Middle frontal gyrus (tissue), 1 donor: Measurements from ENCODE around the gene SLC38A2.
"Not testable (repeated sequence)": the region's sequence is repeated elsewhere in the genome, so short reads cannot be mapped to it uniquely, and the experiment has no call there.

Experiments used
- DNase-seq: peaks from one replicate; pipeline ENCODE4 v3.0.0-alpha.2; 2015; ENCODE audit warnings: low spot score; ENCODE audit errors: extremely low spot score

Gene SLC38A2

DNA sequence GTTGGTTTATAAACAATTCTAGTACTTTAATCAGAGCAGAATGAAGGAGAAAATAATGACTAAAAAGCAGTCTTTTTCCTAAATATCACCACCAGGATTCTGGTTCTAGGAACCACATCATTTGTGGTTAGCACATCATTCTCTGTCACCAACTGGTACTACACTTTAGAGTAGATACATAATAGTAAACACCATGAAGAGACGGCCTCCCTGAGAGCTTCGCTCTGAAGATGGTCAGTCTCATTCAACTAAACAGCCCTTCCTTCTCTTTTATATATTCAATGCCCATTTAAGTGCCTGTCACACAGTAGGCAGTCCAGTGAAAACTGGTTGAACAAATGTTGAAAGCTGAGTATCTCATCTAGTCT is 10.9 kb downstream of the SLC38A2 start:
- no peak for DNase-seq

GRCh38 chr12:46360908-46361666 is 11.5 kb downstream of the SLC38A2 start:
- DNase-seq, result no peak

DNA sequence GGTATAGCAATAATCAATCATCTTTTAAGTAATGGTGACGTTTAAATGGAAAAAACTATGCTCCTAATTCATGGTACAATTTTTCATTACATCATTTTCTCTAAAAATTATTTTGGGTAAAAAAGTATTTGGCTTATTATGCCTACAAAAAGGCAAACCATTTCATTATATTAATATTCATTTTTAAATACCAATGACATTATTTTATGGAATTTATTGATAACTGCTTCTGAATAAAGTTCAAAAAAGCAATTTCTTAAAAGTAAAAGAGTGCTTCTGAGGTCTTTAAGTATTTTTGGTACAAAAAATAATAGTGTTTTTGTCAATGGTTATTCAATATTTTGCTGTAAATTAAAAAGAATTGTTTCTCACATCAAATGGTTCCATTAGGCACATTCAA is 12.2 kb downstream of the SLC38A2 start:
- no peak for DNase-seq

- DNase-seq, result no peak
These were observed 12.8 kb downstream of the SLC38A2 start for GRCh38 chr12:46359667-46360280.

- DNase-seq, result no peak
These were observed 13.5 kb downstream of the SLC38A2 start for GRCh38 chr12:46358791-46359666.

DNA sequence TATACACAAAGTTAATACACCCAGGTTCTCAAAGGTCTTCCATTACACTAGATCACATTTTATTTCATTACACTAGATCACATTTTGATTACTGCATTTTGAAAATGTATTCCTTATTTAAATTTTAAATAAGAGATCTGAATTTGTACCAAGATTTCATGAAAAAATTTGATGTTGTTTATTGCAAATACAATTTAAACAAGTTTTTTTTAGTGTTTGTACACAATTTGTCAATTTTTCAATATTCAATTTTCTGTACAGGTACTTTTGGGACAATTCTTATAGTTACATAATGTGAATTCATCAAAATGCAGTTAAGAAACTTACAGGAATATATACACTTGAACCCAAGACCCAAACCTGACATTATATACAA is 14.3 kb downstream of the SLC38A2 start:
- no peak for DNase-seq

GRCh38 chr12:46357438-46358324 is 14.9 kb downstream of the SLC38A2 start:
- DNase-seq, result no peak

- DNase-seq, result no peak
These were observed 15.7 kb downstream of the SLC38A2 start for GRCh38 chr12:46356655-46357437.

- DNase-seq, result no peak
These were observed 17.8 kb downstream of the SLC38A2 start for GRCh38 chr12:46354802-46355199.

DNA sequence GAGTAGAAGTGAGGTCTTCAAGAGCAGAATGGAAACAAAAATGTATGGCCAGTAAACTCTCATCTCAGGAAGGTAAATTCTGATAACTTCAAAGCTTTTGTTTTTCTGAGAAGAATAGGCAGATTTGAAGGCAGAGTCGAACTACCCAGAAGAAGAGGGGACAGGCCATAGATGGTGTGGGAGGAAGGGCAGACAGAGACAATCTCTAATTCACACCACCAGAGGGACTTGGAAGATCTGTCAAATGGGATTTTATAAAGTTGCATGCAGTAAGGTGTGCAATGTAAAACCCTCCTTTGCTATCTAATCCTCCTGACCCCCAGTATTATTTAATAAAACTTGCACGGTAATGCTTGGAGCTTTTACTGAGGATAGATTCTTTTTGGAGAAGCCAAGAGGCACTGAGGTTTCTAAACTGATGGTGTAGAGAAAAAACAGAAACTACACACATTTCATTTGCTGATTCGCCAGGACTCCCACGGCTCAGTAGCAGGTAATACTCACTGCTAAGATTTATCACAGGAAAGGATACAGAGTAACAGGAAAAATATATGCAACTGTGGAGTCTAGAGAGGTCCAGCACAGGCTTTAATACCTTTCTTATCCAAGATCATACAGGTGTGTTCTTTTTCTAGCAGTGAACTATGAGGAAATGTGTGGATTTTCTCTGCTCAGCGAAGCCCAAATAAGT is 18.3 kb downstream of the SLC38A2 start:
- no peak for DNase-seq

GRCh38 chr12:46351886-46352650 is 20.5 kb downstream of the SLC38A2 start:
- DNase-seq, result no peak

- DNase-seq, result no peak
These were observed 21.4 kb downstream of the SLC38A2 start for GRCh38 chr12:46351138-46351537.

DNA sequence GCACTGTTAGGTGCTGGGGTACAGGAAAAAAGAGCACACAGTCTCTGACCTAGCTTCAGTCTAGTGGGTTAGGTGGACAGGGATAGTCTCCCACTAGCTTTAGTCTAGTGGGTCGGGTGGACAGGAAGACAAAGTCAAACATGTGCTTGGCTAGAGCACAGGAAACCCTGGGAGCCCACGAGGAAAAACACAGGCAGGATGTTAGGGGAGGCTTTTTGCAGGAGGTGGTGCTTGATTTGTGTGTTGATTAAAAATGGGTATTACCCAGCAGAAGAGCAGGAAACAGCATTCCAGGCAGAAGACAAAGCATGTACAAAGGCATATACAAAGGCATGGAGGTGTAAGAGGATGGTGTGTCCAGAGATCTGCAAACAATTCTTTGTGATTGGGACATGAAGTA is 23.3 kb downstream of the SLC38A2 start:
- no peak for DNase-seq

GRCh38 chr12:46343118-46343852 is 29.3 kb downstream of the SLC38A2 start:
- DNase-seq, result no peak

- no peak for DNase-seq
These were observed 30.0 kb downstream of the SLC38A2 start for GRCh38 chr12:46342562-46343033.

- no peak for DNase-seq
These were observed 33.5 kb downstream of the SLC38A2 start for GRCh38 chr12:46339051-46339450.

GRCh38 chr12:46332260-46332659 is 40.3 kb downstream of the SLC38A2 start:
- no peak for DNase-seq

- not testable (repeated sequence) for DNase-seq
These were observed 47.5 kb downstream of the SLC38A2 start for GRCh38 chr12:46325075-46325474.
